ENCODE measurements around the gene SPSB4.

DNA sequence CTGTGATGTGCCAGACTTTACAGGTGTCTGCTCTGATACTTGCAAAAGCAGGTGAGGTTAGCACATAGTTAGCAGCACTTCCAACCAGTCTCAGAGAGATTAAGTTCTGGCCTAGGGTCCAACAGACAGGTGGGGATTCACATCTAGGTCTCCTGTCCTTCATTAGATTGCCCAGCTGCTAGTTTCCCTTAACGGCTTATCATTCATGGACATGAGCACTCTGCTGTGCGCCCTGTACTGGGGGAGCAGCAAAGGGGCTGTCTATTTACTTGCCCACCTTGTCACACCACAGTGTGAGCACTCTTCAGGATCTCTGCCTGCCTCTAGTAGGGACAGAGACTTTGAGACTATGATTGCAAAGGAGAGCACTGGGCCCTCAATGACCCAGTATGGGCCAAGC is 8.7 kb downstream of the SPSB4 start:
- TF ChIP-seq, protein P1, sequence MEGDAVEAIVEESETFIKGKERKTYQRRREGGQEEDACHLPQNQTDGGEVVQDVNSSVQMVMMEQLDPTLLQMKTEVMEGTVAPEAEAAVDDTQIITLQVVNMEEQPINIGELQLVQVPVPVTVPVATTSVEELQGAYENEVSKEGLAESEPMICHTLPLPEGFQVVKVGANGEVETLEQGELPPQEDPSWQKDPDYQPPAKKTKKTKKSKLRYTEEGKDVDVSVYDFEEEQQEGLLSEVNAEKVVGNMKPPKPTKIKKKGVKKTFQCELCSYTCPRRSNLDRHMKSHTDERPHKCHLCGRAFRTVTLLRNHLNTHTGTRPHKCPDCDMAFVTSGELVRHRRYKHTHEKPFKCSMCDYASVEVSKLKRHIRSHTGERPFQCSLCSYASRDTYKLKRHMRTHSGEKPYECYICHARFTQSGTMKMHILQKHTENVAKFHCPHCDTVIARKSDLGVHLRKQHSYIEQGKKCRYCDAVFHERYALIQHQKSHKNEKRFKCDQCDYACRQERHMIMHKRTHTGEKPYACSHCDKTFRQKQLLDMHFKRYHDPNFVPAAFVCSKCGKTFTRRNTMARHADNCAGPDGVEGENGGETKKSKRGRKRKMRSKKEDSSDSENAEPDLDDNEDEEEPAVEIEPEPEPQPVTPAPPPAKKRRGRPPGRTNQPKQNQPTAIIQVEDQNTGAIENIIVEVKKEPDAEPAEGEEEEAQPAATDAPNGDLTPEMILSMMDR (conservative IDR thresholded peaks at IDR 0.05; ENCODE audit: low read length) = no peak
- no peak for TF ChIP-seq EZH2phosphoT487 (IDR thresholded peaks at IDR 0.05; ENCODE audit: borderline replicate concordance, low read depth, low read length)
